Measurements from ENCODE around the gene TPRA1. TPM values are rescaled to one million over a fixed set of nuclear protein-coding genes. Genes with fewer than 3 reads are reported as not detected.

TPRA1 gene
- polyA plus RNA-seq, 1 donor: 31.3 TPM

GRCh38 chr3:127597020-127597771 is 6.7 kb upstream of the TPRA1 start:
- no peak for DNase-seq

GRCh38 chr3:127595303-127595702 is 4.8 kb upstream of the TPRA1 start:
- DNase-seq: no peak

GRCh38 chr3:127593178-127593577 is 2.6 kb upstream of the TPRA1 start:
- no peak for DNase-seq

- DNase-seq: no peak
These were observed 296 bp downstream of the TPRA1 start for GRCh38 chr3:127590282-127590592.

GRCh38 chr3:127589600-127590281 is 792 bp downstream of the TPRA1 start:
- no peak for DNase-seq

- DNase-seq: no peak
These were observed 1.5 kb downstream of the TPRA1 start for GRCh38 chr3:127588806-127589577.

- DNase-seq: no peak
These were observed 2.7 kb downstream of the TPRA1 start for GRCh38 chr3:127587876-127588275.

- DNase-seq: no peak
These were observed 4.6 kb downstream of the TPRA1 start for GRCh38 chr3:127585813-127586413.

GRCh38 chr3:127585163-127585812 is 5.2 kb downstream of the TPRA1 start:
- no peak for DNase-seq

GRCh38 chr3:127584734-127585133 is 5.8 kb downstream of the TPRA1 start:
- no peak for DNase-seq

GRCh38 chr3:127580327-127581060 is 10.0 kb downstream of the TPRA1 start:
- DNase-seq: no peak

GRCh38 chr3:127578802-127579201 is 11.7 kb downstream of the TPRA1 start:
- no peak for DNase-seq

GRCh38 chr3:127578168-127578567 is 12.4 kb downstream of the TPRA1 start:
- no peak for DNase-seq

- DNase-seq: no peak
These were observed 13.1 kb downstream of the TPRA1 start for GRCh38 chr3:127577448-127577847.

GRCh38 chr3:127574880-127575878 is 15.4 kb downstream of the TPRA1 start:
- DNase-seq: peak; percentile 86

- no peak for DNase-seq
These were observed 16.6 kb downstream of the TPRA1 start for GRCh38 chr3:127573912-127574311.

GRCh38 chr3:127573401-127573800 is 17.1 kb downstream of the TPRA1 start:
- DNase-seq: no peak

GRCh38 chr3:127572735-127573134 is 17.8 kb downstream of the TPRA1 start:
- no peak for DNase-seq

- no peak for DNase-seq
These were observed 18.3 kb downstream of the TPRA1 start for GRCh38 chr3:127572186-127572585.

- no peak for DNase-seq
These were observed 20.0 kb downstream of the TPRA1 start for GRCh38 chr3:127570520-127570919.
